Cortex of kidney (tissue), 1 donor: Measurements from ENCODE around the gene CHST6.
"Not testable (repeated sequence)": the region's sequence is repeated elsewhere in the genome, so short reads cannot be mapped to it uniquely, and the experiment has no call there.

ENCODE experiments used
- DNase-seq: peaks from one replicate; lab custom pipeline; 2025; lab: John Stamatoyannopoulos, UW

Gene CHST6

GRCh38 chr16:75502916-75503605 lies 7.8 kb upstream of the CHST6 start:
- no peak for DNase-seq

DNA sequence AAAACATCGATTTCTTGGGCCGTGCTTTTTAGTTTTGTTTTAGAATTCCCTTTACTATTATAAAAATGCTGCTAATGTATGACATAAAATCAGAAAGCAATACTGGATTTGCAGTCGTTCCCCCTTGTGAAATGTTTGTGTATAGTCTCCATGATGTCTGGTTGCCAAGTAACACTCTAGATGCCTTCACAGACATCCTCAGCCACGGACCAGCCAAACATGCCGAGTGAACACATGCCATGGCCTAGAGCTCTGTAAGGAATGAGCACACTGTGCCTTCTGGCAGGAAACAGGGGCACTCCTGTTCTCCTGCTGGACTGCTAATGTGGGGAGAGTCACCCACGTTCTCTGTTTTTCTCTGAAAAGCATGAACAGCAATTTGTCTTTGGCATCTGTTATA lies 6.6 kb upstream of the CHST6 start:
- not testable (repeated sequence) for DNase-seq

DNA sequence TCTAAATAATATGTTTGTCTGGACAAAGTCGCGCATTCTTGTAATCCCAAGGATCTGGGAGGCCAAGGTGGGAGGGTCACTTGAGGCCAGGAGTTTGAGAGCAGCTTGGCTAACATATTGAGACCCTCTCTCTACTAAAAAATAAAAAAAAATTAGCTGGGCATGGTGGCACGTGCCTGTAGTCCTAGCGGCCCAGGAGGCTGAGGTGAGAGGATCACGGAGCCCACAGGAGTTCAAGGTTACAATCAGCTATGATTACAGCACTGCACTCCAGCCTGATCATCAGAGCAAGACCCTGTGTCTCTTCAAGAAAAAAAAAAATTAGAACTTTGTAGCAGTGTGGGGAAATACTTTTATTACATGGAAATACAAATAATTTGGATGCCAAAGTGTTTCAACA lies 6.1 kb upstream of the CHST6 start:
- DNase-seq = no peak

- not testable (repeated sequence) for DNase-seq
Measured at GRCh38 chr16:75498605-75499322, 3.5 kb upstream of the CHST6 start.

DNA sequence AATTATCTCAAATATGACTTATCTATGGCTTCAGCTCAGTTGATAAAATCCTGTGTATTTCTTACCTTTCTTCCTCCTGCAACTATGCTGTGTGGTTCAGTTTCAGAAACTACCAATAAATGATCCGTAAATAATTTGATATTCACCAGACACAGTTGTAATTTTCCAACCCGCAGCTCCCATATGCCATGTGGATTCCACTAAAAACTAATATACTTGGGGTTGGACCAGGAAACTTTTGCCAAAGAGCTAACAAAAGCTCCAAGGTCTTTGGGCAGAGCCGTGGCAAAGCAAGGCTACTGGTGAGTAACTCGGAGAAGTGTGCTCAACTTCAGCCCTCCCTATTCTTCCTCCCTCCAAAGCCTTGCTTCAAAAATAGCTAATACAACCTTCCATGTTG lies 2.3 kb upstream of the CHST6 start:
- no peak for DNase-seq

DNA sequence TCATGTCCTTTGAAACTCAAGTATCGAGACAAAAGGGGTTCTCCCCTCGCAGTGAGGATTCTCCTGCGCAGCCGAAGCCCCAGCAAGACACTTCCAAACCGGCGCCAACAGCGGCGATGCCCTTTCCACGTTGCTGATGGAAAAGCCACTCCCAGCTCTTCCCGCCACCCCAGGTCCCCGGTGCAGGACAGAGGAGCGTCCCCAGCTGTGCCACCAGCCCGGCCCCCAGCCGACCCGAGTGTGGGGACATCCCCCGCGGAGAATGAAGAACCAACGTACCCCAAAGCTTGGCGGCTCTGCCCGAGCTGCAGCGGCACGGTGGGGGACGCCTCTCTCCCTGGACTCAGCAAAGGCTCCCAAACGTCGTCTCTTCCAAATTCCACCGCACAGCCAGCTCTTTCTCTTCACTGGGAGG lies 573 bp downstream of the CHST6 start:
- no peak for DNase-seq

DNA sequence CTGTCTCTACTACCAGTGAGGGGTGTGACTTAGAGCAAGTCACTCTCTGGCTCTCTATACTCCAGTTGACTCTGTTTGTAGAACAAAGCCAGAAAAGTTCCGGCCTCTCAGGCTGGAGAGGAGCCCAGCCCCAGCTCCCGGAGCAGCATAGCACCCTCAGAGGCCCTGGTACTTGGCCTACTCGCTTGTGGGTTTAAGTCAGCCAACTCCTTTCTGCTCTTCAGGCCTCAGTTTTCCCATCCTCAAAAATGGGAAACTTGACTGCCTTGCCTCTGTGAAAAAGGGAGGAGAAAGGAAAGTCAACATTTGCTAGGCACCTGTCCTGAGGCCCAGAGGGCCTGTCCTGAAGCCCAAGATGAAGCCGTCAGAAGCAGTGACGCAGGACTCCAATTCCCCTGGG lies 1.1 kb downstream of the CHST6 start:
- DNase-seq = no peak

- DNase-seq = no peak
Measured at GRCh38 chr16:75491876-75492275, 3.4 kb downstream of the CHST6 start.

DNA sequence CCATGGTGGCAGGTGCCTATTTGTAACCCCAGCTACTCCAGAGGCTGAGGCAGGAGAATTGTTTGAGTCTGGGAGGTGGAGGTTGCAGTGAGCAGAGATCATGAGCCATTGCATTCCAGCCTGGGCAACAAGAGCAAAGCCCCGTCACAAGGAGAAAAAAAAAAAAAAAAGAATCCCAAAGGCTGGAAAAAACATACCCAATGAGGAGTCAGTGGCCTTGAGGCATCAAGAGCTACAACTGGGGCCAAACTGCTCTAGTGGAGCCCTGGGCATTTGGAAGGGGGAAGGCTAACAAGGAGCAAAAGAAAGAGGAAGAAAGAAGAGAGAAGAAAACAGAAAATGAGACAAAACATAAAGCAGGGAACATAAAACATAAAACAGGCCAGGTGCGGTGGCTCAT lies 6.9 kb downstream of the CHST6 start:
- no peak for DNase-seq

DNA sequence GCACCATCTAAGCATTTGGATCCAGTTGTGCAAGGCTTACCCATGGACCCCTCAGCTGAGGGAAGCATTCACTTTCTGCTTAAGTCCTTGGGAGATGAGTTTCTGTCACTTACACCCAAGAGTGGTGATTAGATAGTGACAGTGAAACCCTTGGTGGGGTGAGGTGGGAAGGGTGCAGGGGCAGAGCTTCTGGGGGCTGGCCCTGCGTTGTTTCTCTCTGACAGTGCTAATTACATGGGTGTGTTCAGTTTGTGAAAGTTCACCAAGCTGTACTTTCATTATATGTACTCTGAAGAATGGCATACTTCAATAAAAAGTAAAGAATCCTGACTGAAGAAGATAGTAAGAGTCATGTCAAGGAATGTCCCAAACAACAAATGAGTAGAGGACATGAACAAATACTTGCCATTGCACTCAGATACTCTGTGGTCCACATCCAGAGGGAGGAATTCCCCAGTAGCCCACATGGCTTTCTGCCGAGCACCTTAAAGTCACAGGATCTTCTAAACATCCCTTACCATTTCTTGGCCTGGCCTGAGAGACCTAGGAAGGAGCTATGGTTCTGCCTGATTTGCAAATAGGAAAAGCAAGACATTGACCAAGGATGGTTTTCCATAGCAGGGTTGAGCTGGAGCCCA lies 8.4 kb downstream of the CHST6 start:
- no peak for DNase-seq

DNA sequence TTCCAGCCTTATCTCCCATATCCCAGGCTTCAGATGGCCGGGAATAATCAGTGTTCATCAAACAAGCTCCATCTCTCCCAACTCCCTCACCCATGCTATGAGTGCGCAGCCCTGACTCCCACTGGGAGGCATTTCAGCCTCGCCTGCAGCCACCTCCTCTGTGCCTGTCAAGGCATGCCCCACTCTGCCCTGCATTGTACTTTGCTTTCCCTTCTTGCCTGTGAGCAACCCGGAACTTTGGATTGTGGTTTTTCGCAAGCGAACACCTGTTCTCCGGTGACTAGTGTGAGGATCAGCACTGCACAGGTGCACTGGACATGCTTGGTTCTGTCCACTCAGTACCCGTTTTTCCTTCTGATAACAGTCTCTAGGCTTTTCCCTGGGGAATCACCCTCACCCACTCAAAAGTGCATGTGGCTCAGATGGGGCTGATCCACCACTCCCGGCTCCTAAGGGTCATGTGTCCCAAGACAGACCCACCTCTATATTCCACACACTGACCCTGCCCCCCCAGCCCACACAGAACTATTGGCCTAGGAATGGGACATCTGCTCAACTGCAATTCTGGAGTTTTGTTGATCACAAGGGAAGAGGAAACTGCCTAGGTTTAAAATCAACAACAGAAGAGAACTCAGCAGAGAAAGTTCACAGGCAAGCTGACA lies 9.1 kb downstream of the CHST6 start:
- DNase-seq = no peak

DNA sequence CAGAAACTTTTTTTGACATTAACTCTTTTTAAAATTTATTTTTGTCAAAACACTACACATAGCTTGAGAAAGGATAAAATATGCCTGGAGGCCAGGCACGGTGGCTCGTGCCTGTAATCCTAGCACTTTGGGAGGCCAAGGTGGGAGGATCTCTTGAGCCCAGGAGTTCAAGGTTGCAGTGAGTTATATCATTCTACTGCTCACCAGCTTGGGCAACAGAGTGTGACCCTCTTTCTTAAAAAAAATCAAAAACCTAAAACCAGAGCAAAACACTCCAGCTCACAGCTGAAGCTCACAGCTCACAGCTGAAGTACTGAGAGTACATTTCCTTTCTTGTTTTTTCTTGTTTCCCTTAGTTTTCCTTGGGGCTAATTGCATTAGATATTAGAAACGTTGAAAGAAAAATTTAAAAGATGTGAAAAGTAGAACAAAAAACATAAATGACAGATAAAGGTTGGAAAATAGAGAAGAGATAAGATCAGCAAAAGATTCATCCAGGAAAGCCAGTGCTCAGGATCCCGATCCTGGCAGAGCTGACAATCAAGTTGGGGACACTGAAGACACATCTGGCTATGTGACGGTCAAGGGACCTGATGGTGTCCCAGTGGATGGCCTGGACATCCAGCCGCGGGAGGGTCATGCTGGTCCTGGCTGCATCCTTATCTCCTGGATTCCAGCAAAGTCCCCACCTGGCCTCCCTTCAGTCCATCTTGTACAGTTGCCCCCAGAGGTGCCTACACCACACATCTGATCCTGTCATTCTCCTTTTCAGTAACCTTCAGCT lies 9.8 kb downstream of the CHST6 start:
- DNase-seq = no peak

GRCh38 chr16:75483222-75483621 lies 12.0 kb downstream of the CHST6 start:
- DNase-seq = no peak

- no peak for DNase-seq
Measured at GRCh38 chr16:75482434-75483205, 12.6 kb downstream of the CHST6 start.

GRCh38 chr16:75481475-75481874 lies 13.8 kb downstream of the CHST6 start:
- DNase-seq = no peak

DNA sequence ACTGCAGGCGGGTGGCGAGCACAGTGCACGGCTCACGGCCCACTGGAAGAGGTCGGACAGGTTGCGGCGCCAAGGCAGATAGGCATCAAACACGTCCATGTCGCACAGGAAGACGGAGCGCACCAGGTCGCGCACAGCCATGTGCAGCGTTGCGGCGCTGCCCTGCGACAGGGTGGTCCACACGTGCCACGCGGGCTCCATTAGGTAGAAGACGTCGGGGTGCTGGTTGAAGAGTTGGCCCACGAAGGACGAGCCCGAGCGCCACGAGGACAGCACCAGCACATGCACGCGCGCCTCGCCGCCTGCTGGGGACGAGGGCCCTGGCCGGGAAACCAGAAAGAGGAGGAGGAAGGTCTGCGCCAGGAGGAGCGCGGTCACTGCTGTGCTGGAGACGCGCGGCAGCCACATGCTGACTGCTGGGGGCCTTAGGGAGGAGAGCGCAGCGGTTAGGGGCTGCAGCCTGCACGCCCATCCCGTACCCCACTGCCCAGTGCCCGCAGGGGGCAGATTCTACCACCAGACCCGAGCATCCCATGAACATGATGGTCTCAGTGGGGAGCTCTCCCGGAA lies 15.7 kb downstream of the CHST6 start:
- no peak for DNase-seq

DNA sequence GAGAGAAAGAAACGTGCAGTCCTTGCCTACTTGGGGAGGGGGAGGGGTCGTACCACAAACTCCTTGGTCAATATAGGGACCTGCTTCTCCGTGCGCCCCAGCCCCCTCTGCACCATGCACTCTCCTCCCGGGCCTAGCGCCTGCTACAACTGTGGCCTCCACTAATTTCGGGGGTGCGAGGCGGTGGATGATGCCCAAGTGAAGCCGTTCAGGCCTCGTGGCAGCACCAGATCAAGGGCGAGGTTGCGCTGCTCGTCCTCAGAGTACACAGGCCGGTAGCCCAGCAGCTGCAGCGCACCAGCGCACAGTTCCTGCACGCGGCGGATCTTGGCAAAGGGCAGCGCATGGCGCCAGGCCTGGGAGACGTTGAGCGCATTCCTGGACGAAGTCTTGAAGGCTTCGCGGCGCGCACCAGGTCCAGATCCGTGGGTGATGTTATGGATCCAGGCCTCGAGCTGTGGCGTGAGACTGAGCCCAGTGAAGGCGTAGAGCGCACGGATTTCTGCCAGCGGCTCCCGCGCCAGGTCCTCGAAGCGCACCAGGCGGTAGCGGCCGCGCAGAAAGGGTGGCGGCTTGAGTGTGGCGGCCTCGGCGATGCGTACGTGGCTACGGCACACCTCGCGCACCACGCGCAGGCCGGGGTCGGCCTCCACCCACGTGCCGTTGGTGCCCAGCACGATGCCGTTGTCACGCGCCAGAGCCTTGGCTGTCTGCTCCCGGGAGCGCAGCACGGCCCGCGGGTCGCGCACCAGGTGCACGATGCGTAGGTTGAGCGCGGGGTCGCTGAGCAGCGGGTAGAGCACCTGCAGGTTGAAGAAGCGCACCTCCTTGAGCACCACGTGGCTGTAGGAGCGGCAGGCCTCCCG lies 16.5 kb downstream of the CHST6 start:
- DNase-seq = no peak

DNA sequence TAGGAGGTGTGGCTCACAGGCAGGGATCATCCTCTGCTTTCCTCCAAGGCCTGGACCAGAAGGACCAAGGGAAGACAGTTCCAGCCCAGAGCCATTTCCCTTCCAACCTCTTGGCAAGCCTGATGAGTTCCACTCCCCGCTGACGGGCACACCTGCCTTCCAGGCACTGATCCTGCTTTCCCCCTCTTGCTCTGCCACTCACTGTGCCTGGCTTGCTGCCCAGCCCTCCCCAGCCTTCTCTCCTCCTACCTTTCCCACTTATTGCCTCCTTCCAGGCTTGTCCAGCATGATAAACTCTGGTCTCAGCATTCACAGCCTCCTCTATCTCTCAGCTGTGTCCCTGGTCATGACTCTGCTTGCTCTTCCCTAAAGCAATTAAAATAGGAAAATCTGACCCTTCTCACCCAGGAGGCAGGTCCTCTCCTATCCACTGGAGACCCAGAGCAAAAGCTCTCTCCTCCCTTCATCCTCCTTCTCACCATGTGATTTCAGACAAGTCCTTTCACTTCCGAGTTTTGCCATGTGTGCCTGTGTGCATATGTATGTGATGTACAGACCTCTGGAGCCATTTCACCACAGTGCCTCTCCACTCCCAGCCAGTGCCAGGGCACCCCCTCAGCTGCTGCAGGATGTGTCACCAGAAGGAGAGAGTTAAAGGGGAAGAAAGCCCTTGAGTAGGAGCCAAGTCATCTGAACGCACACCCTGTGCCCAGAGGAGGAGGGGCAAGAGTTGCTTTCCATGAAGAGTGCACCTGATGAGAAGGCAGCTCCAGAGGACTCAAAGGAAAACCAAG lies 17.4 kb downstream of the CHST6 start:
- DNase-seq = no peak

GRCh38 chr16:75476817-75477216 lies 18.4 kb downstream of the CHST6 start:
- DNase-seq = no peak
